Adrenal gland (tissue), 5 donors: ENCODE measurements around the gene NUP188.

Experiments
- POLR2A ChIP-seq, 2 donors: fragments of 450-650 bp; IDR thresholded peaks; one replicate each; pipeline ENCODE4 v1.6.1; 2017; ENCODE audit warnings: antibody characterized with exemption in 2 of 2, mild to moderate bottlenecking in 2 of 2, moderate library complexity in 1 of 2
- TF ChIP-seq, protein P1 (sequence below), 6 experiments: fragments of 450-650 bp in 4 of 6; fragments of 200-600 bp in 2 of 6; sonication (generic) in 1 of 6; IDR thresholded peaks; 1 replicate in 5 of 6; 2 replicates in 1 of 6; pipeline versions ENCODE4 v1.5.1 to v1.8.0; 2016 to 2021; ENCODE audit warnings: antibody characterized with exemption in 6 of 6, mild to moderate bottlenecking in 2 of 6, moderate library complexity in 1 of 6
- donor health status: DM: no; HTN: no; CAD: no.

DNA sequence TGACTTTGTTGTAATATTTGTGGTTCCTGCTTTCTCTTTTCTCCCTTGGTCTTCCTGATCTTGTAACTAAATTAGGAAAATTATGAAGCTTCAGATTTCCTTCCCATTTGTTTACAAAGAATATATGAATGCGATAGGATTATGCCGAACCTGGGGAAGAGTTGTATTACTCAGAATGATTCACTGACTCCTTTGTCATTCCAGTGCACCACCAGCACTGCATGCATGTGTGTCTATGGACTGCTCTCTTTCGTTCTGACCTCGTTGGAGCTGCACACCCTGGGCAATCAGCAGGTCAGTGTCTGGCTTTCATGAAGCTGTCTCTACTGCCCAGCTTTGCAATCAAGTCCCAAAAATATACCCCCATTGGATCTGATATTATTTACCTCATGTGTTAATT lies 25.5 kb downstream of the NUP188 start:
- TF ChIP-seq POLR2A (IDR thresholded peaks at IDR 0.05): no peak
- TF ChIP-seq, protein P1, sequence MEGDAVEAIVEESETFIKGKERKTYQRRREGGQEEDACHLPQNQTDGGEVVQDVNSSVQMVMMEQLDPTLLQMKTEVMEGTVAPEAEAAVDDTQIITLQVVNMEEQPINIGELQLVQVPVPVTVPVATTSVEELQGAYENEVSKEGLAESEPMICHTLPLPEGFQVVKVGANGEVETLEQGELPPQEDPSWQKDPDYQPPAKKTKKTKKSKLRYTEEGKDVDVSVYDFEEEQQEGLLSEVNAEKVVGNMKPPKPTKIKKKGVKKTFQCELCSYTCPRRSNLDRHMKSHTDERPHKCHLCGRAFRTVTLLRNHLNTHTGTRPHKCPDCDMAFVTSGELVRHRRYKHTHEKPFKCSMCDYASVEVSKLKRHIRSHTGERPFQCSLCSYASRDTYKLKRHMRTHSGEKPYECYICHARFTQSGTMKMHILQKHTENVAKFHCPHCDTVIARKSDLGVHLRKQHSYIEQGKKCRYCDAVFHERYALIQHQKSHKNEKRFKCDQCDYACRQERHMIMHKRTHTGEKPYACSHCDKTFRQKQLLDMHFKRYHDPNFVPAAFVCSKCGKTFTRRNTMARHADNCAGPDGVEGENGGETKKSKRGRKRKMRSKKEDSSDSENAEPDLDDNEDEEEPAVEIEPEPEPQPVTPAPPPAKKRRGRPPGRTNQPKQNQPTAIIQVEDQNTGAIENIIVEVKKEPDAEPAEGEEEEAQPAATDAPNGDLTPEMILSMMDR (IDR thresholded peaks at IDR 0.05): no peak
